ENCODE data around the gene MBD2.
A peak's percentile ranks its signal among the peaks of the same experiment; 100 is the strongest.

The MBD2 gene

GRCh38 chr18:54233228-54233625 is 8.8 kb upstream of the MBD2 start:
- Histone ChIP-seq H3K4me3 (ENCODE audit: low read depth, low read length) (no peak overlapping the region), H3K9me3 (ENCODE audit: severe bottlenecking) (peaks cover 2% of the 10 kb centered on the region), H3K36me3 (no peaks in the 10 kb centered on the region), H3K27me3 (ENCODE audit: insufficient read depth, low read depth, severe bottlenecking) (no peaks in the 10 kb centered on the region), H3K27ac (no peak overlapping the region)
- DNase-seq = no peak
- TF ChIP-seq, protein P1, sequence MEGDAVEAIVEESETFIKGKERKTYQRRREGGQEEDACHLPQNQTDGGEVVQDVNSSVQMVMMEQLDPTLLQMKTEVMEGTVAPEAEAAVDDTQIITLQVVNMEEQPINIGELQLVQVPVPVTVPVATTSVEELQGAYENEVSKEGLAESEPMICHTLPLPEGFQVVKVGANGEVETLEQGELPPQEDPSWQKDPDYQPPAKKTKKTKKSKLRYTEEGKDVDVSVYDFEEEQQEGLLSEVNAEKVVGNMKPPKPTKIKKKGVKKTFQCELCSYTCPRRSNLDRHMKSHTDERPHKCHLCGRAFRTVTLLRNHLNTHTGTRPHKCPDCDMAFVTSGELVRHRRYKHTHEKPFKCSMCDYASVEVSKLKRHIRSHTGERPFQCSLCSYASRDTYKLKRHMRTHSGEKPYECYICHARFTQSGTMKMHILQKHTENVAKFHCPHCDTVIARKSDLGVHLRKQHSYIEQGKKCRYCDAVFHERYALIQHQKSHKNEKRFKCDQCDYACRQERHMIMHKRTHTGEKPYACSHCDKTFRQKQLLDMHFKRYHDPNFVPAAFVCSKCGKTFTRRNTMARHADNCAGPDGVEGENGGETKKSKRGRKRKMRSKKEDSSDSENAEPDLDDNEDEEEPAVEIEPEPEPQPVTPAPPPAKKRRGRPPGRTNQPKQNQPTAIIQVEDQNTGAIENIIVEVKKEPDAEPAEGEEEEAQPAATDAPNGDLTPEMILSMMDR (IDR thresholded peaks at IDR 0.05; ENCODE audit: low read depth, low read length) = no peak

DNA sequence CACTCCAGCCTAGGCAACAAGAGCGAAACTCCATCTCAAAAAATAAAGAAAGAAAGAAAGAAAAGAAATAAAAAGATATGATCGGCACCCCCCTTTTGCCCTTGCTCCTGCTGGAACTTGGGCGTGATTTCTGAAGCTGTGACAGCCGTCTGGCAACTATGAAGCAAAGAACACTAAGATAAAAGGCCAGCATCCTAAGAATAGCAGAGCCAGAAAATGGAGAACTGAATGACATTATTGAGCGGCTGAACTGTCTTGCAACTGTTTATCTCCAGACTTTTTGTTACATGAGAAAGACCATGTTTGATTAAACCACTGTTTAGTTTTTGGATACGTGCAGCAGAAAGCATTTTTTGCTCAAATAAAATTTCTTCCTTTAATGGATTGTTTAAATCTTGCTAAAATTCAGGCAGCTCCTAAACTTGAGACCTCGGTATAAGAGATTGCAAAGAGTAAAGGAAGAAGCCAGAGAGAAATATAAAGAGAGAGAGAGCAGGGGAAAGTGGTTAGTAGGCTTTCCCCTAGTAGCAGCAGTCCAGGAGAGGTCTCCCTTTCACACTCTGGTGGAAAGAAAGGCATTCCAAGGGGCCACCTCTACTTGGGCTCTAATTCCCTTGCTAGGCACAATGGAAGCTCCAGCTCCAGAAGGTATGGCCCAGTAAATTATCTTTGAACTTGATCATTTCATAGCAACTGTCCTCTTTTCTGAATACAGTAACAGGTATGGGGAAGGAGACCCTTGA is 8.2 kb upstream of the MBD2 start:
- H3K27me3 ChIP-seq (ENCODE audit: insufficient read depth, low read depth, severe bottlenecking) = no peaks in the 10 kb centered on the region
- TF ChIP-seq, protein P1 (IDR thresholded peaks at IDR 0.05; ENCODE audit: low read depth, low read length) = peak; percentile 20; the same call in 1 of the 2 replicates
- no peak for DNase-seq
- H3K9me3 ChIP-seq (ENCODE audit: severe bottlenecking) = peaks cover 2% of the 10 kb centered on the region
- H3K27ac ChIP-seq = no peak overlapping the region
- H3K4me3 ChIP-seq (ENCODE audit: low read depth, low read length) = no peak overlapping the region
- no peaks in the 10 kb centered on the region for H3K36me3 ChIP-seq

DNA sequence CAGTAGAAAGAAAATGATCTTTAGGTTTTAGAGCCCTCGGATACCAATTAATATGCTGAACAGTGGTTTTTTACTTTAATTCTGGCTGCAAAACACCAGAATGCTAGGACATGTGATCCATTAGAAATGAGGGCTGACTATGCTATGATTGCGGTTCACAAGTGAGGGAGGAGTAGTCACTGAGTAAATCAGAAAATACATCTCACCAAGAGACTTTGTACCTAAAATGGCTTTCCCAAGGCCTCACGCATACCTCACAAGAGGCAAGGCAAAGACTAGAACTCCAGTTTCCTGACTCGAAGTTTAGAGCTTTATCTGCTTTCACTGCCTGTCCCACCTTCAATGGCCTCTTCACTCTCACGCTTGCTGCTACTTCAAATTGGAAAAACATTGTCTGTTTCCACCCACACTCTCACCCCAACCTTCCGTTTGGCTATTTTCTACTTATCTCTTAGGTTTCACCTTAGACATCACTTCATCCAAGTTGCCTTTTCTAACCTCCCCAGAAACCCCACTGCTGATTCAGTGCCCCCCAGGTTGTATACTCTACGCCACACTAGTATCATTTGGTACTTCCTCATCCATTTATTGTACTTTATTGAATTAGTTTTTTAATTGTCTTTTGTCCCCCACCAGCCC is 5.1 kb upstream of the MBD2 start:
- H3K27me3 ChIP-seq (ENCODE audit: insufficient read depth, low read depth, severe bottlenecking) = no peaks in the 10 kb centered on the region
- TF ChIP-seq, protein P1 (IDR thresholded peaks at IDR 0.05; ENCODE audit: low read depth, low read length) = no peak
- no peak overlapping the region for H3K4me3 ChIP-seq (ENCODE audit: low read depth, low read length)
- H3K27ac ChIP-seq = no peak overlapping the region
- peaks cover 7% of the 10 kb centered on the region for H3K9me3 ChIP-seq (ENCODE audit: severe bottlenecking)
- DNase-seq = no peak
- H3K36me3 ChIP-seq = no peaks in the 10 kb centered on the region

DNA sequence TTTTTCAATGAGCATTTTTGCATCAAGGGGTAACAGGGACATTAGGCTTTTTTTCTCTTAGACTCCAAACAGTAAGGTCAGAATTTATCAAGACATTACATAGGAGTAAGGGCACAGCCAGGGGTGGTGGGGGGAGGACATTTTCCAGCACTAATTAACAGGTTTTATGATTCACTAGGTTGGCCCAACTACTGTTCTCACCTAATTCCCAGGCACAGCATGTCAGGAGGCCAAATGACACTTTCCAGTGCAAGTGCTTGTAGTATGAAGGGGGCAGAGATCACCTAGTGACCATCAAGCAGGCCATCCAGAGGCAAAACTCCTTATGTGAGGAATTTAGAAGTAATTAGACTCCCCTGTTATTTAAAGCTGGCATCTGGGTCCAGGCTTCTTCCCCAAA is 3.9 kb upstream of the MBD2 start:
- no peaks in the 10 kb centered on the region for H3K36me3 ChIP-seq
- TF ChIP-seq, protein P1 (IDR thresholded peaks at IDR 0.05; ENCODE audit: low read depth, low read length) = no peak
- no peak overlapping the region for H3K27ac ChIP-seq
- no peak overlapping the region for H3K4me3 ChIP-seq (ENCODE audit: low read depth, low read length)
- no peak for DNase-seq
- peaks cover 7% of the 10 kb centered on the region for H3K9me3 ChIP-seq (ENCODE audit: severe bottlenecking)
- no peaks in the 10 kb centered on the region for H3K27me3 ChIP-seq (ENCODE audit: insufficient read depth, low read depth, severe bottlenecking)

DNA sequence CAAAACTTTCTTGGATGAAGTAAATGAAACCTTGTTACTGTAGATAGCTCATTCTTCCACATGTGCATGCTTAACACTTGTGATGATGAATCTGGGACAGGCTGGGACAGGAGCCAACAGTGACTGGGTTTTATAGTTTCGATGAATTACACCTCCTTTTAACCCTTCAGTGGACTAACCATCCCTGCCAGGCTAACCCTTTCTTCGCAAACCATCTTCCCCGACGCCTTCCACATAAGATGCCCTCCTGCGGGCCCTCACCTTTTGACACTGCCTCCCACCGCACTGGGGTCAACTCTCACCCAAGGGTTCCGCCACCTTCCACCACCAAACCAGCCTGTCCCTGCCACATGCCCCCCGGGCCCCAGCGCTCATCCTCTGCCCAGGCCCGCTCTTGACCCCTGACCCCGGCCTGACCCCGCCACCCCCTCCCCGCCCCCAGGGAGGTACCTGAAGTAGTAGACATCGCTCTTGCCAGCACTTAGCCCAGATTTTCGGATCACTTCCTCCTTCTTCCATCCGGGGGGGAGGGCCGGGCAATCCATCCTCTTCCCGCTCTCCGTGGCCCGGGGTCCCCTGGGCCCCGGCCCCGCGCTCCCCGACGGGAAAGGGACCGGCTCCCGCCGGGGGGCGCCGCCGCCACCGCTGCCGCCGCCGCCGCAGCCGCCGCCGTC is 764 bp downstream of the MBD2 start:
- H3K27ac ChIP-seq = no peak overlapping the region

More for the DNA sequence above, 764 bp downstream of the MBD2 start:
- TF ChIP-seq, protein P1 (IDR thresholded peaks at IDR 0.05; ENCODE audit: low read depth, low read length) = no peak
- Histone ChIP-seq H3K4me3 (ENCODE audit: low read depth, low read length) (peak overlapping the region; percentile 60), H3K9me3 (ENCODE audit: severe bottlenecking) (peaks cover 5% of the 10 kb centered on the region), H3K36me3 (peaks cover 3% of the 10 kb centered on the region; the same call in 1 of the 2 replicates), H3K27me3 (ENCODE audit: insufficient read depth, low read depth, severe bottlenecking) (no peaks in the 10 kb centered on the region)
- DNase-seq = peak; percentile 38
